Cerebellar nuclear complex (tissue), 1 donor: ENCODE data around the gene FOXP1.

ENCODE experiments used
- DNase-seq, 2 experiments: peaks; one replicate each; lab custom pipeline; 2025; lab: John Stamatoyannopoulos, UW

FOXP1 gene

DNA sequence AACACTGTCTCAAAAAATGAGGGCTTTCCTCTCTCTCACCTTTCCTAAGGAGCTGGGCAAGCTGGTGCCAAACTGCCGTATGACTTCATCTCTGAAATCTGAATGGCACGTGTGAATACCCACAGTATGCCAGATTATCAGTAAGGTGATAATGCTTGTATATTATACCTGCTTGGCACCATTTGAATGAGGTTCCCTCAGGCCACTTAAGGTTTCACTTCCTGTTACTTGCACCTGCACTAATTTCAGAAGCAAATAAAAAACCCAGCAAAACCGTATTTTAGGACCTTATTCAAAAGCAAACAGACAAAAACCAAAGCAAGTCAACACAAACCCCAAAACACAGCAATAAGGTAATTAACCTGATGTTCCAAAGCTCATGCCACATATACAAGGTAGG is 19.7 kb downstream of the FOXP1 start:
- no peak for DNase-seq

DNA sequence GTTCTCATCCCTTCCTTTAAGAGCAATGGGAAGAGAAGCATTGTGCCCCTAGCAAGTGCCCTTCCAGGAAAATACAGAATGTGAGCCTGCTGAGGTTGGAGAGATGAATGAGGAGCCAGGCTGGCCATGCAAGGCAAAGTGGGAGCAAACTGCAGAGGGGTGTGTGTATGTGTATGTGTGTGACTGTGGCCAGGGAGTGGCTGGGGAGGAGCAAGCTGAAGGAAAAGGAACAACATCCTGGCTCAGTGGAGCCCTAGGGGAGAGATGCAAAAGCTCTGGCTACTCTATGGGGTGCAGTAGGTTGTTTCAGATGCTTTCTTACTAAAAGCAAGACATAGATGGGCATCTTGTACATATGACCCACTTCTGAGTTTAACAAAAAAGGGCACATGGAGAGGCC is 20.6 kb downstream of the FOXP1 start:
- no peak for DNase-seq

DNA sequence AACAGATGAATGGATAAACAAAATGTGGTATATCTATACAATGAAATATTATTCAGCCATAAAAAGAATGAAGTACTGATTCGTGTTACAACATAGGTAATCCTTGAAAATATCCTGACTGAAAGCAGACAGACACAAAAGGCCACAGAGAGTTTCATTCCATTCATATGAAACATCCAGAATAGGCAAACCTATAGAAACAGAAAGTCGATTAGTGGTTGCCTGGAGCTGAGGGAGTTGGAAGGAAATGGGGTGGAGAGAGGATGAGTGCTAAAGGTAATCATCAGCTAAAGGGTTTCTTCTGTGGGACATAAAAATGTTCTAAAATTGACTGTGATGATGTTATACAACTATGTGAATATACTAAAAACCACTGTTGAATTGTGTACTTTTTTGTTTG is 22.9 kb downstream of the FOXP1 start:
- DNase-seq: no peak

DNA sequence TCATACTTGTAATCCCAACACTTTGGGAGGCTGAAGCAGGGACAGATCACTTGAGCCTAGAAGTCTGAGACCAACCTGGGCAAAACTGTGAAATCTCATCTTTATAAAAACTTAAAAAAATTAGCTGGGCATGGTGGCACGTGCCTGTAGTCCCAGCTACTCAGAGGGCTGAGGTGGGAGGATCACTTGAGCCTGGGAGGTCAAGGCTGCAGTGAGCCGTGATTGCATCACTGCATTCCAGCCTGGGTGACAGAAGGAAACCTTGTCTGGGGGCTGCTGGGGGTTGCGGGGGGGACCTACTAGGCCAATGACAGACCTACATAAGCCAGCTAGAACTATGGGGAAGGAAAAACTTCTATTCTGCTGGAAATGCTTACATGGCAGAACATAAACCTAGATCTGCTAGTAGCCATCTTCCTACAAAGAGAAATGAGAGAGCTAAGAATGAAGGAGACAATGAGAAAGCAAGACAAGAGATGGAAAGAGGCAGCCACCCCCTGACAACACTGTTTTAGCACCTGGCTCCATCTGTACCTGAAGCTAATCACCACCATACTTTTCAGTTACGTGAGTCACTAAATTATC is 23.9 kb downstream of the FOXP1 start:
- DNase-seq: no peak

DNA sequence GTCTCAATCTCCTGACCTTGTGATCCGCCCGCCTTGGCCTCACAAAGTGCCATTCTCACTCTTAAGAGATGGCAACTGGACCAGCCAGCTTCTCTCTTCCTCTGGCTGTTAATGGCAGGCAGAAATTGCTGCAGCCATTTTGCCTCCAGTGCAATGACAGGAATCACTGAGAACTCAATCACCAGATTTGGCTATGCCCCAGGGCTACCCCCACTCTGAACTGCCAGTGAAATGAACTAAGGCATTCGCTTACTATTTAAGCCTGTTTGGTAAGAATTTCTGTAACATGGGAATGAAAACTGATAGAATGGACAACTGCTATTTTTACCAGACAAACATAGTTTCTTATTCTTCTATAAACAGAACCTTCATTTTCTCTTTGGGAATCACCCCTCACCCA is 24.5 kb downstream of the FOXP1 start:
- no peak for DNase-seq

DNA sequence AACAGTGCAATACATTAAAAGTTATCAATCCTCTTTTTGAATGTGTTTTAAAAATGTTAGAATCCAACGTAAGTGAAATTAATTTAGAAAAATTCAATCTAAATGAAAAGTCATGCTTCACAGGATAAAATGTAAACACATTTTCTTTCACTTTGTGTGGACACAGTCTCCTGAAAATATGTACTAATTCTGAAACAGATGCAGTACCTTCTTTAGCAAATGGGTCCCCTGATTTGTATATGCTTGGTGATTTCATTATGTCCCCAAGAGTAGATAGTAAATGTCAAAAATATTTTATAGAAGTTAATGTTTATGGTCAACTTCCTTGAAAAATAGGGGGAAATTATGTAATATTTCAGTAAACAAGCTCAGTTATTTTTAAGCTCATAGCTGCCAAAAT is 28.9 kb downstream of the FOXP1 start:
- no peak for DNase-seq

DNA sequence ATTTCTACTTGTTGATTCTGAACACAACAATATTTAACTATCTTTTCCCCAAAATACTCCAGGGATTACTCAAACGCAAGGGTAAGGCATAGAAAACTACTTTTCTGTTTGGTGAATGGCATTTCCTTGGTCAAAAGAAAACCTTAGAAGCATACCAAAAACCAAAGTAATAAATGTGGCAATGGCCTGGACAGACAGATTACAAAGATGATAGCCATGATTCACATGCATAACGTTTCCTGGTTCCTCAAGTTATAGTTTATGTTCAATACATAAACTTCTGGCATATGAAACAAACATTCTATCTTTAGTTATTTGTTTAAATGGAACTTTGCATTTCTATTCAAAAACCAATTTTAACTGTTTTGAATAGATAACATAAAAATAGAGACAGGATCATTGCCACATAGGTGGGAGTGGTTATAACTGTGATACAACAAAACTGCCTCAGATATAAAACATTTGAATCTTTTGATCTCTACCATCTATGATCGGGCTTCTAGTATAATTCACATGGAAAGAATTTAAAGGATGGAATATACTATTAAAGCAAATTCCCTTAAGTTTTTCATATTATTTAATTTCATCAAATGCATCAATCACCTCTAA is 32.1 kb downstream of the FOXP1 start:
- no peak for DNase-seq

DNA sequence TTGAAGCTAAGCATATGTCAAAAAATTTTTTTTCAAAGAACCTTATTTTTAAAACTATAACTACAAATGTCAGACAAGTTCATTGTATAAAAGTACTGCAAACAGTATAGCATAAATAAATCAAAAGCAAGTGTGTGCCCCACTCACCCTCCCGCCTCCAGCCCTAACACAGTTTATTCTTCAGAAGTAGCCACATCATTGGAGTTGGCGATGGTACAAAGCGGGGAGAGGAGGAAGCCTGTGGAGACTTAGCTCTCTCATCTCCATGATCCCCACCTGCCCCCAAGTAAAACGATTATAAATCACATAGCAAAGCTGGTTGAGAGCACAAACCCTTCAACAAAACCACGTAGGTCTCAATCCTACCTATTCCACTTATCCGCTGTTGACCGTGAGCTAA is 33.6 kb downstream of the FOXP1 start:
- no peak for DNase-seq

DNA sequence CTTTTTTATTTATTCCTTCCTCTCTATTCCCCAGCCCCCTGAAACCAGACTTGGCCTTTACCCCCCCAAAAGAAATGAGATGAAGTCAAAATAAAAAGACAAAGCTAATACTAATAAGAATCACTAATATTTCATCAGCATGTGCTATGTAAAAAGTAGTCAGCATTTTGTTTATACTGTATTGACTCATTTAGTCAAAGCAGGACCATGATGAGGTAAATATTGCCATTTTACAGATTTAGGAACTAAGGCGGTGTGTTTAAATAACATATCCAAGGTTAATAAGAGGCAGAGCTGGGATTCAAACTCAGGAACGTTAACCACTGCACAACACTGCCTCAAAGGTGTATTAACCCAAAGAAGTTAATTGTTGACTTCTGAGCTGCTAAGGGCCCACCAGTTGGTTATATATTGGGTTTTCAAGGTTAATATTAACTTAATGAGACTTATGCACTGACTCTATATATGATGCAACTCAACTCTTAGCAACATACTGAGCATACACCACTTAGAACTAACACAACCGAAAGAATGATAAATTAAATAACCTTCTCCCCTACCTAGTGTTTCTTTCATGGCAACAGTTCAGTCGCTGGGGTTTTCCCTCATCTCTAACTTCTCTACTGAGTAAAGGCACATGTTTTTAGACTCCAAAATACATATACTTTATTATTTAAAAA is 34.7 kb downstream of the FOXP1 start:
- no peak for DNase-seq

DNA sequence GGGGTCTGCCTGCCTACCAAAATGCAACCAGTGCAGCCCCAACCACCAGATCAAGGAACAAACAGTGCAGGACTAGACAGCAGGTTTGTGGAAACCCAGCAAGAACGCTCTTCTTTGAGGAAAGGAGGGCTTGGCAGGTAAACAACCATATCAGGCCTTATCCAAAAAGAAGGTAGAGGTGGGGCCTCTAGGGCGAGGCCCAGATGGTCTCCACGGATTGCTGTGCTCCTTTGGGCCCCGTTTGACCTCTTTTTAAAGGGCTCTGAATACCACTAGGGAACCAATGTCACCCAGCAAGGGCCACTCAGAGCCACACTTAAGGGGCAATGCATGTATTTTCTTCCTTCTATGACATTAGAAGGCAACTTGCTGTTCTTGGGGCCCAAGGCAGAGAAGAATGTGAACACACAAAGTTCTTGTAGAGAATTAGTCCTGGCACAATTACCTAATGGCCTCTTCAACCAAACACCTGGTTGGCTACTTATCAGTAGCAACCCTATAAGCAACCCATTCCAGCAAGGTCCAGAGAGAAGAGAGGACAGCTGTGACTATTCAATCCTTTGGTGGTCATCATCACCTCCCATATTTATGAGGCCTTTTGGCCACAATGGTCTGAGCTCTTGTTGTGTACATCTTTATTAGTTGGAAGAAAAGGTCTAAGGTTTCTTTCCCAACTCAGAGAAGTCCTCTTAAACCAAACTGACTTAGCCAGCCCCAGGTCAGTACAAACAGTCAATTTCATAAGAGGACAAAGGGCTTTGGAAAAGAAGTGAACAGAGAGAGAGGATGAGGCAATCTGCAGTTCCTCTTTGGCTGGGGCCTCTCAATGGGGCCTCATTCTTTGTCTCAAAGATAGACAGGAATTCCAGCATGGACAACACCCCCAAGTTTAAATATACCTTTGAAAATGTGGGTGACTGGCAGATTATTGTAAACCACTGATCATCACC is 36.0 kb downstream of the FOXP1 start:
- no peak for DNase-seq

DNA sequence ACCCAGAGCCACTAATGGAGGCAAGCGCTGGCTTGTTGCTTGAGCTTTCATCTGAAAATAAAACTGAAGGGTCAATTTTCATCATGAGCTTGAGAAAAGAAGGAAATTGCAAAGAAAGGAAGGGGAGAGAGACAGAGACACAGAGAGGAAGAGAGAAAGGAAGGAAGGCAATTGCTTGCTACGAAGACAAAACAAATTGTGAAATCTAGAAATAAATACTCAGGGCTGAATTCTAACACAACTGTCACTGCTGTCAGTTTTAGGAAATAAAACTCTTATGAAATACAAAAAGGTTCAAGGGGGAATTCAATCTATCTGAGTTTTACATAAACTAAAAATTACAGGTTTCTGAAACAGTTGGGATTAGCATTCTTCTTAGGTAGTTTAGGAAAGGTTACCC is 36.7 kb downstream of the FOXP1 start:
- no peak for DNase-seq

DNA sequence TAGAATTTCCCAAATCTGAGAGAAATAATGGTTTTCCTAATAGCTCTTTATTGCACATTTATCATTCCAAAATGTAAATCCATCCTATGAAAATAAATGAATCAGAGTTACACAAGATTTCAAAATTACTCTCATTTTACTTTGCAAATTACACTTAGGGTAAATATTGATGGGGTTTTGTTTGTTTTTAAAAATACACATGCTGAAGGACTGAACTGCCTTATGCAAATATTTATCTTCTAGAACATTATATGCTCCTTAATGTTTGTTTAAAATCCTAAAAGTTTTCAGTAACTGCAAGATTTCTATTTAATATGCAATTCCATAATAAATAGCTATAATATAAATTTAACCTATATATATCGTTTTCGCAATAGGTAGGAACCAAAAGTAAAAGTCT is 38.2 kb downstream of the FOXP1 start:
- no peak for DNase-seq

DNA sequence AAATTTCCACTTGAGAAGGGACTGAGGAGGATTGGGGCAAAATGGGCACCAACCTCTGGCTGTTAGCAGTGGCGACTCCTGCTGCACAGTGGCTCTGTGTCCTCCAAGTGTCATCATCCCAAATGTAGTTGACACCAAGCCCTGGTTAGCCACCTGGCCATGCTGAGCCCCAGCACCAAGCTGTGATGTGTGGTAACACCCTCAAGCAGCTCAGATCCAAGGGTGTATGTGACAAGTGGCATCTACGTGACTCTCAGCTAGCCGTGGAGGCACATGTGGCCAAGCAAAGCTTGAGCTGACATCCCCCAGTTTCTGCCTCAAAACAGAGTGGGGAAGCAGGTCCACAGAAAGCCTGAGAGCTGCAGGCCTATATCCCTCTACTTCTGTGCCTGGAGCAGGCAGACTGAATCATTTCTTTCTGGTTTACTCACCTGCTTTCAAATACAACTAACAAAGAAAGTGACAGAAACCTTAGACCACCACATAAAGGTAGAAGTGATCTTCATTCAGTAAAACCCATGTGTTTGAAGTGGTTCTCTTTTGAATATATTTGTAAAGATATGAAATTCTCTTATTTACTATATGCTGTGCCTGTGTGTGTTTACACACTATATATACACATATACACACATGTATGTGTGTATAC is 40.0 kb downstream of the FOXP1 start:
- no peak for DNase-seq

DNA sequence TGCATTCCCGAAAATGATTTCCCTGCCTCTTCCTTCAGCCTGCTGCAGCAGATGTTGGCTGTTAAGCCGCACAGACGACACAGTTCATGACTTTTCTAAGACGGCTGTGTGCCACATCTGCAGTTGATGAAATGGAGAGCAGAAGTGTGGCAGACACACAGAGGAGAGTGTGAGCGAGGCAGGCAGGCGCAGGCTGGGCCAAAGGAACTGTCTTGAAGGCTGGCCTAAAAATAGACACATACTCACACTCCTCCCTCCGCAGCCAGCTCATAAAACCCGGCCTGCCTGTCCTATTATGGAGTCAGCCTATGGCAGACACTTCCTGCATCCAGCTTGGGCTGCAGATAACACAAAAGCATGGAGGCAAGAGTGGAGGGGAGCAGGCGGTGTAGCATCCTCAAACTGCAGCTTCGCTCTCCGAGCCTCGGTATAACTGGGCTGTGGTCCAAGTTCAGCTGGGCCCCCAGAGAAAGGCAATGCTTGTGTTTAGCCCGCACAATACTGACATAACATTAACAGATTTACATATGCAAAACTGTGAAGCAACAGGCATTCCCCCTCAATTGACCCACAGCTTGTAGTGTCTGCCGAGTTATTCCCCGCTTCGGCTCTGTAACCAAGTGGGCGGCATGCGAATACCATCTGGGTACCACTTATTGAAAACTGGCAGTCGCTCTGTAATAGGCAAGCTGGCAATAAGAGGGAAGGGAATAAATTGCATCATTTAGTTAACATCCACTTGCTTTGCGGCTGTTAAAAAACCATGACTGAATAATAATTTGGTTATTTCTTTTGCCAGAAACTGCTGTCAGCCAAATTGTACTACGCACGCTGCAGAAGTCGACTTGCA is 40.8 kb downstream of the FOXP1 start:
- DNase-seq: peak in 1 of 2 experiments; percentile 22

DNA sequence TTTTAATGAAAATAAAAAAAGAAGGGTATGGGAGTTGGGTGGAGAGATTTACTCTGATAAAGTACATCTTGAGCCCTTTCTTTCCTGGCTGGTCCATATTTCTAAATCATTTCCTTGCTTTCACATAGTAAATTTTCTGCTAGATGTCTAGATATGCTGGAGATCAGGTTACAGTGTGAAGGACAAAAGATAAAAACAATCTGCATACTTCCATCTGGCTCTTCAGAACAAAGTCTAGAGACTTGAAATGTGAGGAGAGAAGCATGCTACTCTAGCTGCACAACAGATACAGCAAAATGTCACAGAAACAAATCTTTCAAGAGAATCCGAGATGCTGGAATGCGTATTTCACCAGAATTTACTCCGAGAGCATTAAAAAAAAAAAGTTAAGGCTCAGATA is 42.2 kb downstream of the FOXP1 start:
- DNase-seq: no peak

DNA sequence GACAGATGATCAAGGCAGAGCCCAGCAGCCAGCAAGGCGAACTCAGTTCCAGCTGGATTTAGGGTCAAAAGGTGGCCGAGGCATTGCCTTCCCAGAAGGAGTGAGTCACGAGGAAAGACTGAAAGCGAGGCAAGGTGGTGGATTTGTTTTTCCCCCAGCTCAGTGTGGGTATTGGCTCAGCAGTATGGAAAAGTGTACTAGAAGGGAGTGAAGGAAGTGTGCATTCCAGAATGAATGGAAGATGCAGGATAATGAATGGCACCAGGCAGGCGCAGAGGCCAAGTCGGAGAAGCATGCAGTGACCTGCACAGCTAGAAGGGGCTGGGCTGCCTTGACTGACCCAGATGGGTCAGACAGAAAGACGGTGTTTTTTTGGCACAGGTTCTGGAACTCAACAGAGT is 46.3 kb downstream of the FOXP1 start:
- no peak for DNase-seq

DNA sequence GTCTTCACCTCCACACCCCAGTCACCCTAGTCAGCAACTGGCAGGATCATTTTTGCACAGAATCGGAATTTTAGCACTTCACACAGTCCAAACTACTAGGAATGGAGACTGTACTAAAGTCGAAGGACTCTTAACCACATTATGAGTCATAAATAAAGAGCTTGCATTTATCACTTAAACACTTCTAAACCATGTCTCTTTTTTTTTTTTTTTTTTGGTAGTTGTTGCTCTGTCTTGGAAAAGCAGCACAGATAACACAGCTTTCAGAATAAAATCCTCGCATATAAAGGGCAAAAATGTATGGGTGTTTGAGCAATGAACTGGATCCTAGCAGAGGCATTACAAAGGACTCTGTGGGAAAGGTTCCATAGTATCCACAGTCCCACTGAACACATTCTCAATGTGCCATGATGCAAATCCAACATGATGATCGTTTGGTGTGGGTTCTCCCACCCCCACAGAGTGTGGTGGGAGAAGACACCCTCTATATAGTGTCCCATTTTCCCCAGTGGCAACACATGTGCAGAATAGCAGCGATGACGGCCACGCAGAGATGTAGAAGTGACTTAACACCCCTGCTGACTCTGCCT is 47.1 kb downstream of the FOXP1 start:
- DNase-seq: no peak

DNA sequence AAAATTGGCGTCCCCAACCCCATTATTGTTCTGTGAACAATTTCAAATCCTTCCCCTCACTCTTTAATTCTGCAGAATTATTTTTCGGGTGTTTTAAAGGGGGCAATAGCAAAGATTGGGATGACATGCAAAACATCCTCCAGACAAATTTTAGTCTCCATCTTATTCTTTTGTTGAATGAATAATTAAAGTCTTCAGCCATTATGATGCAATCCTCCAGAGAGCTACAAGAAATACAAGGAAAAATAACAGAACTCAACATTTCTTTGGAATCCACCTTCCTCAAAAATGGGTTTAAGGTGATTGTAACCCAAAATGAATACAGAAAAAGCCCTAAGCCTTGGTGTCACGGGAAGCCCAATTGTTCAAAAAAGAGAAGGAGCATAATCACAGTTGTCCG is 49.9 kb downstream of the FOXP1 start:
- no peak for DNase-seq

DNA sequence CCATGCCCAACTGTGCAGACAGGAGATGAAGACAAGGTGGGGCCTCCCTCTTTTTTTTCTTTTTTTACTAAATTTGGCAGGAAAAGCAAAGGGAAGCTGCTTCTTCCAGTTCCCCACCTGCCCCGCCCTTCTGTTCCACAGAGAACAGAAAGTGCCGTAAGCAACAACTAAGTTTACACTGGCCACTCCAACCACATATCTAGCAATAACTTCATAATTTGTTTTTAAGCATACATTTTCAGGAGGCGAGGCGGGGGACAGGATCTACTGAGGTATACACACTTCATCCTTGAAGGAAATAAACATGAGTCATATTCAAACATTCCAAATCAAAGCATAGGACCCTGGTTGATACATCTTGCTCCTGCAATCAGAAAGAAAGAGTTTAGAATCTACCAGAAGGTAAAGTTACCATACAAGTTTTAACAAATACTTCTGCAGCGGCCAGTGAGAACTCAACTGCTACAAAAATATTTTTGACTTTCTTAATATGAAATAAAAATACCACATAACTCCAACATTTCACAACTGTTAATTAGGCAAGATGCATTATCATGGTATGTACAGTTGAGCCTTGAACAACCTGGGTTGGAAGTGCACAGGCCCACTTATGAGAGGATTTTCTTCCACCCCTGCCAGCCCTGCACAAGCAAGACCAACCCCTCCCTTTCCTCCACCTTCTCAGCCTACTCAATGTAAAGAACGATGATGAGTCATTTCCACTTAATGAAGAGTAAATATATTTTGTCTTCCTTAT is 50.7 kb downstream of the FOXP1 start:
- DNase-seq: no peak

DNA sequence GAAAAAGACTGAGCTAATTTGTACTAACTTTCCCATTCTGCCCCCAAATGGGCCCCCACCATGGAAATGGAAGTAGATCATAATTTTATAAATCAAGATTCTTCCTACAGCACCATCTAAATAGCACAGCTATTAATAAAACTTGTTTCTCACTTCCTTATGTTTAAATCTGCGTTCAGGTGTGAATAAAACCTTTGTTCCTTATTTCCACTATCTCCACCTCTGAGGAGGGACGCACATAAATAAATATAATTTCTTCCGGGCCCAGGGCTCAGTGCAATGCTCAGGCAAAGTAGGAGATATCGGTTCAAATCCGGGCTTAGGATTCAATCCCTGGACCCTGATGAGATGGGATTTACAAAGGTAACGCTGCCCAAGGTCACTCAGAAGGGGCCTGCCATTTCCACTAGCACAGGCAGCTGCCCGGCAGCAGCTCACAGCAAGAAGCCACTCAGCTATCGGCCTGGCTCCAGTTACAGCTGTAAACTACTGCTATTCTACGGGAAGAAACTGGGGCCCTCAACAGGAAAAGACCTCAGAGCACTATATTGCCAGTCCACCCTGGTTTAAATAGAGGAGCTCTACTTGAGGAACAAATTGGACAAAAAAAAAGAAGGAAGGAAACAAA is 52.5 kb downstream of the FOXP1 start:
- no peak for DNase-seq
